ENCODE measurements around the gene KCNQ4. TPM values are rescaled to one million over a fixed set of nuclear protein-coding genes. Genes with fewer than 3 reads are reported as not detected.

The KCNQ4 gene
- total RNA-seq, 4 donors from 2014 or later, result 1.1 to 3.3 (median 2.4) TPM

DNA sequence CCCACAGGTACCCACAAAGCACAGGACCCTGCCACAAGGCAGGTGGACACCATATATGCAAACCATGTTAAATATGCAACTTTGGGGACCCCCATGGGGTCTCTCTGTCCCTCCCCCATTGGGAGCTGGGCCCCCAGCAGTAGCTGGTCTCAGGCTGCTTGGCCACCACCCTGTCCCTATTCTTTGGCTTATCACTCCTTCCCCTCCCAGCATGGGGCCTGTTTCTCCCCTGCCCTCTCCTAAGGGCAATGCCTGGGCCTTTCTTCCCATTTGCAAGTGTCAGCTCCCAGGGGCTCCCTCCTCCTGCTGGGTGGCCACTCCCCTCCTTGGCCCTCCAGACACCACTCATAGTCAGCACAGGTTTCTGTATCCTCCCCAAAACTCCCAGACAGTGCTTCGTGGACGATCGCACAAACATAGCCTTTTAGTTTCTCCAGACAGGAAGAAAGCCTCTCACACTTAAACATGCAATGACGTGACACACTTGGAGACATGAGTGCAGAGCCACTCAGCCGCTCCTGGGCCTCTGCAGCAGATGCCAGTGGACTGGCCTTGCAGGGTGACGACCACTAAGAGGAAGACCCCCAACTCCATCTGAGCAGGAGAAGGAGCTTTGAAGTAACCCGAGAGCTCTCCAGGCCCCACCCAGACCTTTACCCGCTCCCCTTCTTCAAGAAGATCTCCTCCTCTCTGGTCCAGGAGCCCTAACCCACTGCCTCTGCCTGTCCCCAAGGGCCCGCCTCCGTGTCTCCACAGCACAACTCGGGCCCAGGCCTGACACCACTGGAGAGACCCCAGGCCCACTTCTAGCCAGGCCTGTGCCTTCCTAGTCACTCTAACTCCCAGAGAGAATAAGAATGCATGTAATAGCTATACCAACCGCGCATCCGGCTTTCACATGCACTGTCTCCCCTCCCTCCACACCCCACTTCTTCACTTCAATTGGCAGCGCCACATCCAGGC lies 55.7 kb downstream of the KCNQ4 start:
- no peaks in the 10 kb centered on the region for H3K27me3 ChIP-seq
- no peaks in the 10 kb centered on the region for H3K9me3 ChIP-seq
- no peak overlapping the region for H3K4me3 ChIP-seq
- no peaks in the 10 kb centered on the region for H3K4me1 ChIP-seq
- DNase-seq, result no peak
- H3K27ac ChIP-seq, result no peak overlapping the region
- no peak for TF ChIP-seq CTCF (IDR thresholded peaks at IDR 0.05)
- TF ChIP-seq POLR2A (IDR thresholded peaks at IDR 0.05), result no peak
- H3K36me3 ChIP-seq, result no peaks in the 10 kb centered on the region

- no peaks in the 10 kb centered on the region for H3K36me3 ChIP-seq
Observed at GRCh38 chr1:40839943-40840335, 56.4 kb downstream of the KCNQ4 start.

DNA sequence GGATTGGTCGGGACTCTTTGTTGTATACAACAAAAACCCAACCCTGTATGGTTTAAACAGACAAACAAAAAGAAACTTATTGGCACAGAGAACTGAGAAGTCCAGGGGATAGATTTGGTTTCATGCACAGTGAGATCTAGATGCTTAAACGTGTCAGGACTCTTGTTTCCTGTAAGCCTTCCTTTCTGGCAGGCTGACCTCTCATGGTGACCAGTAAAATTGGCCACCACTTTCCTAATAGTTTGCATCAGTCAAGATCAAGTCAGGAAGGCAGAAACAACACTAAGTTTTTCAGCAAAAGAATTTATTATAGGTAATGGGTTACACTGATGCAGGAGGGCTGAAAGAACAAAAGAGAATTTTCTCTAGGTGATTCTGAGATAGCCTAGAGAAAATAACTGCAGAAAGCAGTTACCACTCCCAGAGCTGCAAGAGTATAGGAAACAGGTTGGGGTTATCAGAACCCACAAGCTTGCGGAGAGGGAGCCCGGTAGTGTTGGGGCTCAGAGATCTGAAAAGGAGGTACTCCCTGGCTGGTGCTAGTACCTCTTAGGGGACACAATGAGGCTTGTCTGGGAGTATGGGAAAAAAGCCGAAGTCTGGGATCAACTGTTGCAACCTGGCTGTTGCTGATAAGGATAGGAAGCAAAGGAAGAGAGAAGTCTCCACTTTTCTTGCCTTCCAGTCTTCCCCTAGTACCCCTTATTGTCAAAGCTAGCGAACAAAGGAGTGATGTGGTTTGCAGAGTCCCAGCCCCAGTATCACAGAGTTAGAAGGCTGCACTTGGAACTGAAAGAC lies 57.1 kb downstream of the KCNQ4 start:
- Histone ChIP-seq H3K4me3 (no peak overlapping the region), H3K9me3 (no peaks in the 10 kb centered on the region), H3K27ac (no peak overlapping the region), H3K27me3 (no peaks in the 10 kb centered on the region), H3K4me1 (no peaks in the 10 kb centered on the region), H3K36me3 (no peaks in the 10 kb centered on the region)
- TF ChIP-seq CTCF (IDR thresholded peaks at IDR 0.05) (no peak), POLR2A (IDR thresholded peaks at IDR 0.05) (no peak)
- no peak for DNase-seq

More at GRCh38 chr1:40839943-40840335, 56.4 kb downstream of the KCNQ4 start:
- H3K4me1 ChIP-seq, result no peaks in the 10 kb centered on the region
- H3K27ac ChIP-seq, result no peak overlapping the region
- TF ChIP-seq CTCF (IDR thresholded peaks at IDR 0.05) (no peak), POLR2A (IDR thresholded peaks at IDR 0.05) (no peak)
- no peak overlapping the region for H3K4me3 ChIP-seq
- no peak for DNase-seq
- H3K9me3 ChIP-seq, result no peaks in the 10 kb centered on the region
- no peaks in the 10 kb centered on the region for H3K27me3 ChIP-seq

DNA sequence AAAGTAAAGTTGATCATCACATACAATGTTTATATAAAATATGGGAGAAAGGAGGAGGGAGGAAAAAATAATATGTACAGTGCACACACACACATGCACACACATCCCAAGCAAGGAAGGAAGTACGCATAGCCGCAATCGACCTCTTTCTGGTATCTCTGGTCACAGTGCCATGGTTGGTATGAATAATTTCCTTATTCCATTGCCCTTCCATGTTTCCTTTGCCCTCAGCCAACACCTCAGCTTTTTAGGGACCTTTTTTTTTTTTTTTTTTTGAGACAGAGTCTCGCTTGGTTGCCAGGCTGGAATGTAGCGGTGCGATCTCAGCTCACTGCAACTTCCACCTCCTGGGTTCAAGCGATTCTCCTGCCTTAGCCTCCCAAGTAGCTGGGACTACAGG lies 58.0 kb downstream of the KCNQ4 start:
- Histone ChIP-seq H3K36me3 (no peaks in the 10 kb centered on the region), H3K27ac (no peak overlapping the region), H3K4me1 (no peaks in the 10 kb centered on the region), H3K4me3 (no peak overlapping the region), H3K9me3 (no peaks in the 10 kb centered on the region), H3K27me3 (no peaks in the 10 kb centered on the region)
- TF ChIP-seq CTCF (IDR thresholded peaks at IDR 0.05), result no peak
- DNase-seq, result no peak

DNA sequence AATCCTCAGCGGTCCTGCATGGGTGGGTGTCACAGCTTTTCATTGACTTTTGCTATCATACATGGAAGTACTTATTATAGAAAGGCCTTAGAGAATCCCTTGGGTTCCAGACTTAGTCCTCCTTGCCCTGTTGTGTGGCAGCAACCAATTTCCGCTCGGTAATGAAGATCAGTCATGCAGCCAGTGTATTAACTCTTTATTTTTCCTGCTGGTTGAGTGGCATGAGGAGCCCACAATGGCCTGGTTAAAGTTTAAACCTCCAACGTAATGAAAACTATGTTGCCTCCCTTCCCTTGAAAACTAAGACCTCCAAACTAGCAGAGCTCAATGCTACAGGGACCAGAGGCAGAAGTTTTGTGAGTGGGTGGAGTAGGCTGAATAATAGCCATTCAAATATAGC lies 58.6 kb downstream of the KCNQ4 start:
- Histone ChIP-seq H3K4me3 (no peak overlapping the region), H3K36me3 (no peaks in the 10 kb centered on the region), H3K9me3 (no peaks in the 10 kb centered on the region), H3K27me3 (no peaks in the 10 kb centered on the region), H3K4me1 (no peaks in the 10 kb centered on the region), H3K27ac (no peak overlapping the region)
- TF ChIP-seq CTCF (IDR thresholded peaks at IDR 0.05) (no peak), POLR2A (IDR thresholded peaks at IDR 0.05) (no peak)
- DNase-seq, result no peak
